OCI-LY7 (cell line): ENCODE measurements around the gene ARHGAP18. TPM values are rescaled to one million over a fixed set of nuclear protein-coding genes. Genes with fewer than 3 reads are reported as not detected.

ENCODE experiments used
- BruUV-seq: library from RNA; stranded (reverse); fragments of 400-500 nt; replicated peaks from 2 replicates; lab custom pipeline; 2021; lab: Mats Ljungman, UMichigan
- CTCF ChIA-PET: fragments of 300-600 bp; sonication (Branson Sonifier 250); formaldehyde crosslinking; loops from one replicate; lab custom pipeline; 2022; ENCODE audit warnings: antibody characterized with exemption; ENCODE audit not compliant: unreplicated experiment; lab: Charles Lee
- POLR2A ChIA-PET: fragments of 300-600 bp; sonication (Branson Sonifier 250); formaldehyde crosslinking; loops from one replicate; lab custom pipeline; 2022; ENCODE audit warnings: antibody characterized with exemption; lab: Charles Lee
- DNase-seq: peaks from one replicate; pipeline ENCODE4 v3.0.0-alpha.2; 2015; ENCODE audit warnings: low spot score
- H2AFZ ChIP-seq: fragments of 200-600 bp; sonication (generic), shearing (Covaris generic); 2 replicates; pipeline ENCODE4 v1.6.1; 2014; ENCODE audit warnings: mild to moderate bottlenecking, antibody characterized with exemption, low read length, moderate library complexity
- H3K27ac ChIP-seq: fragments of 200-600 bp; sonication (generic); 2 replicates; pipeline ENCODE4 v1.5.1; 2014; ENCODE audit warnings: mixed run types, low read depth, mild to moderate bottlenecking, moderate library complexity, low read length, inconsistent platforms; ENCODE audit not compliant: poor library complexity, severe bottlenecking
- H3K36me3 ChIP-seq: fragments of 200-600 bp; sonication (generic); 2 replicates; pipeline ENCODE4 v1.6.1; 2014; ENCODE audit warnings: mild to moderate bottlenecking, antibody characterized with exemption, low read length, moderate library complexity, mixed read lengths; ENCODE audit not compliant: insufficient read depth
- H3K4me1 ChIP-seq: fragments of 200-600 bp; sonication (generic); 2 replicates; pipeline ENCODE4 v1.5.1; 2014; ENCODE audit warnings: mild to moderate bottlenecking, low read length; ENCODE audit not compliant: insufficient read depth, poor library complexity, severe bottlenecking
- H3K4me2 ChIP-seq: fragments of 200-600 bp; sonication (generic); 2 replicates; pipeline ENCODE4 v1.6.1; 2014; ENCODE audit warnings: mild to moderate bottlenecking, low read length
- H3K4me3 ChIP-seq: fragments of 200-600 bp; sonication (generic); 2 replicates; pipeline ENCODE4 v1.5.1; 2014; ENCODE audit warnings: mild to moderate bottlenecking, low read depth, low read length; ENCODE audit not compliant: poor library complexity, severe bottlenecking
- H3K79me2 ChIP-seq: fragments of 200-600 bp; sonication (generic); 2 replicates; pipeline ENCODE4 v1.6.1; 2016; ENCODE audit warnings: low read depth, mild to moderate bottlenecking, low read length, moderate library complexity, mixed read lengths; ENCODE audit not compliant: insufficient read depth
- H3K9me2 ChIP-seq: fragments of 200-600 bp; sonication (generic); 2 replicates; pipeline ENCODE4 v1.6.1; 2016; ENCODE audit warnings: mild to moderate bottlenecking, low read length, mixed read lengths; ENCODE audit not compliant: insufficient read depth
- H3K9me3 ChIP-seq: fragments of 200-600 bp; sonication (generic); 2 replicates; pipeline ENCODE4 v1.6.1; 2014; ENCODE audit warnings: mild to moderate bottlenecking, mixed run types, low read length, mixed read lengths
- H4K20me1 ChIP-seq: fragments of 200-600 bp; sonication (generic); 2 replicates; pipeline ENCODE4 v1.6.1; 2014; ENCODE audit warnings: mild to moderate bottlenecking, antibody characterized with exemption, low read length, moderate library complexity, mixed read lengths; ENCODE audit not compliant: insufficient read depth
- CTCF ChIP-seq: fragments of 200-600 bp; sonication (generic); conservative IDR thresholded peaks from 2 replicates; pipeline ENCODE4 v1.5.1; 2014; ENCODE audit warnings: mild to moderate bottlenecking, antibody characterized with exemption, low read length, moderate library complexity, mixed read lengths
- EZH2phosphoT487 ChIP-seq: fragments of 200-600 bp; sonication (generic); IDR thresholded peaks from 2 replicates; pipeline ENCODE4 v1.6.1; 2018; ENCODE audit warnings: low read depth, borderline replicate concordance, mild to moderate bottlenecking, mixed run types, antibody characterized with exemption, low read length, moderate library complexity, mixed read lengths
- intact Hi-C: fragments of 100-400 bp; cut with micrococcal nuclease; formaldehyde crosslinking; loops from one replicate; pipeline ENCODE4 v1.10.0; 2022; ENCODE audit not compliant: unreplicated experiment
- total RNA-seq, 2 experiments: library from RNA; depleted of rRNA in 1 of 2; stranded (reverse); fragments of >200 nt in 1 of 2; shearing (Covaris generic) in 1 of 2; gene quantifications; 2 replicates each; pipeline ENCODE4 v1.2.3, GENCODE V29; 2014 to 2022

Gene ARHGAP18
- total RNA-seq, 2 experiments from 2014 or later, result 4.8 to 7.5 TPM

- intact Hi-C loops, result no loop called here
- ChIA-PET POLR2A (interaction anchor here (0.6 to 1.2 kb wide), 4 partner anchors 8 to 83 kb away, joined by 3 to 7 read pairs (median 4); no protein-coding TSS in a partner anchor), CTCF (no interaction called here)
- DNase-seq, result no peak
- Histone ChIP-seq H3K4me1 (no peaks in the 10 kb centered on the region), H3K9me3 (no peaks in the 10 kb centered on the region), H3K9me2 (no peaks in the 10 kb centered on the region; the same call in 1 of the 2 replicates), H4K20me1 (no peaks in the 10 kb centered on the region), H3K4me3 (no peak overlapping the region), H3K36me3 (no peaks in the 10 kb centered on the region), H3K27ac (no peak overlapping the region), H3K4me2 (no peak overlapping the region), H2AFZ (no peak overlapping the region), H3K79me2 (no peaks in the 10 kb centered on the region)
- no TSS peak for BruUV-seq
- TF ChIP-seq EZH2phosphoT487, result no peak
- no peak for TF ChIP-seq CTCF
Measured at GRCh38 chr6:129661536-129662405, 48.2 kb downstream of the ARHGAP18 start.

- H2AFZ ChIP-seq, result no peak overlapping the region
- CTCF ChIA-PET, result no interaction called here
- no peaks in the 10 kb centered on the region for H4K20me1 ChIP-seq
- H3K36me3 ChIP-seq, result no peaks in the 10 kb centered on the region
- no peaks in the 10 kb centered on the region for H3K9me3 ChIP-seq
- DNase-seq, result no peak
- intact Hi-C loops, result no loop called here
- no peak overlapping the region for H3K27ac ChIP-seq
- H3K4me3 ChIP-seq, result no peak overlapping the region
- POLR2A ChIA-PET, result interaction anchor here (0.6 to 1.2 kb wide), 3 partner anchors 24 to 1385 kb away, joined by 3 to 7 read pairs (median 3); no protein-coding TSS in a partner anchor
- no peaks in the 10 kb centered on the region for H3K4me1 ChIP-seq
- no peak overlapping the region for H3K4me2 ChIP-seq
- TF ChIP-seq CTCF, result no peak
- no peak for TF ChIP-seq EZH2phosphoT487
- no TSS peak for BruUV-seq
- H3K9me2 ChIP-seq, result no peaks in the 10 kb centered on the region; the same call in 1 of the 2 replicates
- H3K79me2 ChIP-seq, result no peaks in the 10 kb centered on the region
Measured at GRCh38 chr6:129660346-129660676, 49.7 kb downstream of the ARHGAP18 start.
